Mucosa of descending colon (tissue), 3 donors: ENCODE results near the gene LEUTX. TPM values are rescaled to one million over a fixed set of nuclear protein-coding genes. Genes with fewer than 3 reads are reported as not detected.

ENCODE experiments used
- ATAC-seq: fragments of 200-7000 bp; cut with Tn5 transposase; one replicate; pipeline ENCODE4 v1.9.1; 2020; ENCODE audit warnings: mild to moderate bottlenecking, moderate library complexity
- DNase-seq, 3 donors: peaks; one replicate each; pipeline ENCODE4 v3.0.0-alpha.2; 2020
- H3K36me3 ChIP-seq: fragments of 200-600 bp; one replicate; pipeline ENCODE4 v1.8.0; 2021; ENCODE audit warnings: low read depth, mild to moderate bottlenecking
- H3K4me1 ChIP-seq: fragments of 200-600 bp; one replicate; pipeline ENCODE4 v1.8.0; 2021; ENCODE audit warnings: low read depth, mild to moderate bottlenecking
- H3K4me3 ChIP-seq: fragments of 200-600 bp; one replicate; pipeline ENCODE4 v1.8.0; 2021; ENCODE audit warnings: mild to moderate bottlenecking
- H3K9me3 ChIP-seq: fragments of 200-600 bp; one replicate; pipeline ENCODE4 v1.8.0; 2021; ENCODE audit warnings: mild to moderate bottlenecking
- CTCF ChIP-seq: fragments of 200-600 bp; IDR thresholded peaks from one replicate; pipeline ENCODE4 v1.8.0; 2022; ENCODE audit warnings: antibody characterized with exemption, mild to moderate bottlenecking
- intact Hi-C, 2 donors: fragments of 100-400 bp; cut with DNase I in 1 of 2; cut with micrococcal nuclease in 1 of 2; formaldehyde crosslinking; loops; one replicate each; pipeline versions ENCODE4 v1.11.0 to v1.11.1; 2022; cut with DNase I, micrococcal nuclease
- total RNA-seq, 3 donors: library from RNA; stranded (reverse); fragmentation: NEBNext Ultra II Directional in 2 of 3; extraction: Animal tissue kit (Norgen Biotek cat#: 25700) in 2 of 3; gene quantifications; one replicate each; pipeline versions ENCODE4 v1.2.1 to v1.2.4, GENCODE V29; 2021 to 2023
- donor health status: DM: no; HTN: no; CAD: no; lungs with moderate emphysema.
- donor health status: DM: no; HTN: no; CAD: no.
- donor health status: DM: no; HTN: yes; CAD: no.

LEUTX gene
- total RNA-seq, 3 donors from 2014 or later: not detected

- H3K4me3 ChIP-seq: no peak overlapping the region
- no peak for DNase-seq
- H3K4me1 ChIP-seq: no peaks in the 10 kb centered on the region
- ATAC-seq: no peak
- no peak for TF ChIP-seq CTCF
- no peaks in the 10 kb centered on the region for H3K36me3 ChIP-seq
- no peaks in the 10 kb centered on the region for H3K9me3 ChIP-seq
- intact Hi-C loops: no loop called here
Measured at GRCh38 chr19:39749981-39750380, 28.7 kb upstream of the LEUTX start.

GRCh38 chr19:39752390-39752789 lies 26.3 kb upstream of the LEUTX start:
- Histone ChIP-seq H3K9me3 (no peaks in the 10 kb centered on the region), H3K36me3 (no peaks in the 10 kb centered on the region), H3K4me1 (no peaks in the 10 kb centered on the region), H3K4me3 (no peak overlapping the region)
- DNase-seq: no peak
- TF ChIP-seq CTCF: no peak
- intact Hi-C loops: no loop called here
- ATAC-seq: no peak

GRCh38 chr19:39752795-39753194 lies 25.9 kb upstream of the LEUTX start:
- ATAC-seq (no peak), DNase-seq (no peak)
- Histone ChIP-seq H3K4me3 (no peak overlapping the region), H3K36me3 (no peaks in the 10 kb centered on the region), H3K9me3 (no peaks in the 10 kb centered on the region), H3K4me1 (no peaks in the 10 kb centered on the region)
- intact Hi-C loops: no loop called here
- TF ChIP-seq CTCF: no peak

GRCh38 chr19:39754544-39754943 lies 24.1 kb upstream of the LEUTX start:
- ATAC-seq: no peak
- intact Hi-C loops: no loop called here
- no peak for DNase-seq
- Histone ChIP-seq H3K4me3 (no peak overlapping the region), H3K36me3 (no peaks in the 10 kb centered on the region), H3K9me3 (no peaks in the 10 kb centered on the region), H3K4me1 (no peaks in the 10 kb centered on the region)
- no peak for TF ChIP-seq CTCF

- TF ChIP-seq CTCF: no peak
Measured at GRCh38 chr19:39754971-39755370, 23.7 kb upstream of the LEUTX start.

More at GRCh38 chr19:39754971-39755370, 23.7 kb upstream of the LEUTX start:
- Histone ChIP-seq H3K9me3 (no peaks in the 10 kb centered on the region), H3K4me1 (no peaks in the 10 kb centered on the region), H3K4me3 (no peak overlapping the region), H3K36me3 (no peaks in the 10 kb centered on the region)
- DNase-seq: no peak
- intact Hi-C loops: no loop called here
- no peak for ATAC-seq
